Suprapubic skin (tissue), 4 donors: Measurements from ENCODE around the gene BDH1.

Experiments used
- CTCF ChIP-seq, 2 donors: fragments of 200-600 bp in 1 of 2; fragments of 450-650 bp in 1 of 2; sonication (generic) in 1 of 2; IDR thresholded peaks; one replicate each; pipeline ENCODE4 v1.5.1; 2016 to 2019; ENCODE audit warnings: antibody characterized with exemption in 2 of 2, mild to moderate bottlenecking in 1 of 2, moderate library complexity in 1 of 2
- POLR2A ChIP-seq, 2 donors: fragments of 450-650 bp; IDR thresholded peaks; one replicate each; pipeline ENCODE4 v1.6.1; 2017; ENCODE audit warnings: antibody characterized with exemption in 2 of 2, mild to moderate bottlenecking in 2 of 2, moderate library complexity in 2 of 2
- POLR2AphosphoS5 ChIP-seq, 3 donors: sonication (generic); formaldehyde crosslinking; IDR thresholded peaks; one replicate each; pipeline ENCODE4 v1.6.1; 2017; ENCODE audit warnings: antibody characterized with exemption in 3 of 3

- TF ChIP-seq CTCF (IDR thresholded peaks at IDR 0.05), result no peak
- TF ChIP-seq POLR2A (IDR thresholded peaks at IDR 0.05), result no peak
- TF ChIP-seq POLR2AphosphoS5 (IDR thresholded peaks at IDR 0.05), result no peak
Observed at GRCh38 chr3:197464794-197465193, 91.0 kb downstream of the BDH1 start.
